Endothelial cell of umbilical vein (primary cell): ENCODE measurements around the gene ZSWIM7. TPM values are rescaled to one million over a fixed set of nuclear protein-coding genes. Genes with fewer than 3 reads are reported as not detected.

ENCODE experiments used
- BruUV-seq: library from RNA; stranded (reverse); fragments of 400-500 nt; replicated peaks from 2 replicates; lab custom pipeline; 2021; lab: Mats Ljungman, UMichigan
- CTCF ChIA-PET: fragments of 300-600, 350-600 bp; sonication (Branson Sonifier 250); formaldehyde crosslinking; loops from one replicate; lab custom pipeline; 2021; ENCODE audit warnings: antibody characterized with exemption, inconsistent platforms; lab: Charles Lee
- POLR2A ChIA-PET: fragments of 300-600, 350-600 bp; sonication (Branson Sonifier 250); formaldehyde crosslinking; loops from one replicate; lab custom pipeline; 2021; ENCODE audit warnings: antibody characterized with exemption, inconsistent platforms; lab: Charles Lee
- DNase-seq: peaks from one replicate; pipeline ENCODE4 v3.0.0-alpha.2; 2011; ENCODE audit warnings: low read depth, low spot score
- FAIRE-seq: peaks from 2 replicates; lab custom pipeline; 2011; peaks lifted over from hg19 to GRCh38; lab: Jason Lieb, UNC
- H2AFZ ChIP-seq: 2 replicates; pipeline ENCODE4 v1.6.0; 2012; ENCODE audit warnings: low read depth, low read length, control low read depth, inconsistent platforms
- H3K27ac ChIP-seq: 2 replicates; pipeline ENCODE4 v1.5.1; 2011; ENCODE audit warnings: low read depth, mild to moderate bottlenecking, control low read depth, low read length, moderate library complexity; ENCODE audit not compliant: insufficient read depth
- H3K27me3 ChIP-seq, 2 experiments: 2 replicates each; pipeline versions ENCODE4 v1.6.0 to v1.6.1; 2011; ENCODE audit warnings: low read length in 2 of 2, mixed read lengths in 1 of 2; ENCODE audit not compliant: control insufficient read depth in 2 of 2, insufficient read depth in 2 of 2
- H3K36me3 ChIP-seq, 2 experiments: 2 replicates in 1 of 2; 3 replicates in 1 of 2; pipeline ENCODE4 v1.5.1; 2011; ENCODE audit warnings: low read length in 2 of 2, mild to moderate bottlenecking in 1 of 2, moderate library complexity in 1 of 2; ENCODE audit not compliant: control insufficient read depth in 2 of 2, insufficient read depth in 2 of 2; ENCODE audit errors: extremely low read depth in 1 of 2
- H3K4me1 ChIP-seq: 3 replicates; pipeline ENCODE4 v1.5.1; 2011; ENCODE audit warnings: mild to moderate bottlenecking, low read length; ENCODE audit not compliant: control insufficient read depth, insufficient read depth; ENCODE audit errors: extremely low read depth
- H3K4me2 ChIP-seq: 2 replicates; pipeline ENCODE4 v1.6.1; 2011; ENCODE audit warnings: low read length, control low read depth, mixed read lengths; ENCODE audit not compliant: insufficient read depth
- H3K4me3 ChIP-seq, 3 experiments: fragments of 200-600 bp in 1 of 3; sonication (generic), shearing (Covaris generic) in 1 of 3; replicated peaks in 1 of 3; 2 replicates each; pipeline ENCODE4 v1.5.1; 2011 to 2016; ENCODE audit warnings: control low read depth in 3 of 3, low read length in 3 of 3, mild to moderate bottlenecking in 2 of 3, inconsistent platforms in 1 of 3, low read depth in 1 of 3, moderate library complexity in 1 of 3; ENCODE audit not compliant: insufficient read depth in 1 of 3
- H3K79me2 ChIP-seq: 2 replicates; pipeline ENCODE4 v1.6.0; 2012; ENCODE audit warnings: low read length, inconsistent platforms; ENCODE audit not compliant: control insufficient read depth, insufficient read depth
- H3K9ac ChIP-seq: replicated peaks from 2 replicates; pipeline ENCODE3; 2011; ENCODE audit warnings: low read length, control low read depth; ENCODE audit not compliant: insufficient read depth; ENCODE audit errors: extremely low read depth
- H3K9me1 ChIP-seq: replicated peaks from 3 replicates; pipeline ENCODE4 v1.6.0; 2011; ENCODE audit warnings: mild to moderate bottlenecking, low read length; ENCODE audit not compliant: control insufficient read depth, insufficient read depth; ENCODE audit errors: extremely low read depth
- H3K9me3 ChIP-seq: replicated peaks from 2 replicates; pipeline ENCODE4 v1.5.1; 2012; ENCODE audit warnings: low read length, inconsistent platforms; ENCODE audit not compliant: control insufficient read depth, insufficient read depth
- H4K20me1 ChIP-seq: replicated peaks from 2 replicates; pipeline ENCODE3; 2011; ENCODE audit warnings: mild to moderate bottlenecking, low read length; ENCODE audit not compliant: control insufficient read depth, insufficient read depth; ENCODE audit errors: extremely low read depth
- CTCF ChIP-seq, 2 donors: IDR thresholded peaks; 1 replicate in 1 of 2; 2 replicates in 1 of 2; pipeline ENCODE4 v1.5.1; 2011; ENCODE audit warnings: low read length in 2 of 2, mild to moderate bottlenecking in 2 of 2, moderate library complexity in 2 of 2, control low read depth in 1 of 2, inconsistent platforms in 1 of 2, low read depth in 1 of 2; ENCODE audit not compliant: insufficient read depth in 1 of 2; ENCODE audit errors: extremely low read depth in 1 of 2
- EZH2 ChIP-seq: IDR thresholded peaks from 2 replicates; pipeline ENCODE4 v1.6.1; 2012; ENCODE audit warnings: borderline replicate concordance, low read depth, mild to moderate bottlenecking, moderate library complexity, low read length, inconsistent platforms; ENCODE audit not compliant: severe bottlenecking
- FOS ChIP-seq: IDR thresholded peaks from 2 replicates; pipeline ENCODE4 v1.6.1; 2011; ENCODE audit warnings: mild to moderate bottlenecking, low read length, moderate library complexity, borderline replicate concordance; ENCODE audit not compliant: insufficient read depth
- GATA2 ChIP-seq: IDR thresholded peaks from 2 replicates; pipeline ENCODE4 v1.7.0; 2011; ENCODE audit warnings: low read depth, mild to moderate bottlenecking, moderate library complexity, mixed read lengths, low read length; ENCODE audit not compliant: insufficient read length, insufficient read depth
- JUN ChIP-seq: IDR thresholded peaks from 2 replicates; pipeline ENCODE4 v1.6.1; 2011; ENCODE audit warnings: borderline replicate concordance, low read depth; ENCODE audit not compliant: insufficient read length, insufficient read depth
- MAX ChIP-seq: IDR thresholded peaks from 2 replicates; pipeline ENCODE4 v1.6.1; 2011; ENCODE audit not compliant: insufficient read depth, insufficient read length
- MYC ChIP-seq: IDR thresholded peaks from one replicate; pipeline ENCODE4 v1.6.1; 2011; ENCODE audit warnings: mild to moderate bottlenecking, low read depth, low read length
- POLR2A ChIP-seq: IDR thresholded peaks from 2 replicates; pipeline ENCODE4 v1.6.1; 2012; ENCODE audit warnings: low read depth, mild to moderate bottlenecking, control low read depth, low read length
- POLR2AphosphoS5 ChIP-seq: IDR thresholded peaks from 2 replicates; pipeline ENCODE4 v1.6.1; 2012; ENCODE audit warnings: low read depth, mild to moderate bottlenecking, control low read depth, low read length, moderate library complexity; ENCODE audit not compliant: insufficient read depth
- dilution Hi-C: fragments of 300-500 bp; cut with MboI; formaldehyde crosslinking; loops from one replicate; pipeline ENCODE4 v1.15.0; 2019; ENCODE audit warnings: low sequenced_read_pairs; ENCODE audit not compliant: extremely low pct_ligation_motif_present
- intact Hi-C: fragments of 100-400 bp; cut with micrococcal nuclease; formaldehyde crosslinking; loops from one replicate; pipeline ENCODE4 v1.10.0; 2022
- polyA plus RNA-seq, 4 experiments: library from polyadenylated mRNA; depleted of rRNA in 3 of 4; stranded (reverse) in 3 of 4; unstranded in 1 of 4; fragments of >200 nt; gene quantifications; 2 replicates each; pipeline versions ENCODE4 v1.2.1 to v1.2.3, GENCODE V29; 2011 to 2012; ENCODE audit warnings: missing spikeins in 1 of 4
- total RNA-seq: library from RNA; stranded (reverse); gene quantifications from 2 replicates; pipeline ENCODE4 v1.2.3, GENCODE V29; 2021

ZSWIM7 gene
- total and polyA plus RNA-seq, 2 donors (not counting 3 experiments of a cell fraction or from before 2014, with no cell fraction given) = 18.0 to 33.8 TPM

GRCh38 chr17:15944759-15945526 lies 54.6 kb downstream of the ZSWIM7 start, which contains the start of gene ADORA2B:
TSS of gene ADORA2B (plus strand) at chr17:15945130. CDS start at chr17:15945249, 119 bp downstream.
- peaks cover 26% of the 10 kb centered on the region for H3K4me1 ChIP-seq
- H3K9me1 ChIP-seq = no peaks in the 10 kb centered on the region
- no peaks in the 10 kb centered on the region for H3K27me3 ChIP-seq
- no peaks in the 10 kb centered on the region for H3K36me3 ChIP-seq
- peak within 1 kb of the TSS; percentile 99 for H2AFZ ChIP-seq
- peak within 1 kb of the TSS; percentile 33 to 67 (median 56) for H3K4me3 ChIP-seq
- H3K4me2 ChIP-seq = peak within 1 kb of the TSS; percentile 92
- BruUV-seq = no TSS peak
- peaks cover 32% of the 10 kb centered on the region for H3K79me2 ChIP-seq
- H4K20me1 ChIP-seq = no peaks in the 10 kb centered on the region
- H3K9me3 ChIP-seq = no peaks in the 10 kb centered on the region
- DNase-seq = peak; percentile 85
- dilution Hi-C loops = no loop called here
- H3K9ac ChIP-seq = peak within 1 kb of the TSS; percentile 76
- intact Hi-C loops = loop anchor here (1.0 to 5.0 kb wide), 6 partner anchors 14 to 684 kb away; no protein-coding TSS in a partner anchor
- peak; percentile 79 for FAIRE-seq
- CTCF ChIA-PET = interaction anchor here (0.6 to 5.7 kb wide), 23 partner anchors 9 to 120 kb away, joined by 3 to 133 read pairs (median 5); partner anchors contain the start of genes TTC19 and ZSWIM7
- TF ChIP-seq POLR2AphosphoS5 = peak; percentile 85
- TF ChIP-seq JUN = no peak
- peak; percentile 62 for TF ChIP-seq MYC
- TF ChIP-seq EZH2 = no peak
- no peak for TF ChIP-seq FOS
- peak; percentile 68 to 71 for TF ChIP-seq CTCF (IDR thresholded peaks at IDR 0.05; ENCODE audit: extremely low read depth in 1 of 2, insufficient read depth in 1 of 2, low read depth in 1 of 2, low read length in 2 of 2)
- peak; percentile 57 for TF ChIP-seq POLR2A
- no peak for TF ChIP-seq GATA2
- TF ChIP-seq MAX = peak; percentile 37
- peak within 1 kb of the TSS; percentile 70 for H3K27ac ChIP-seq
- POLR2A ChIA-PET = interaction anchor here (0.6 to 2.1 kb wide), 4 partner anchors 9 to 389 kb away, joined by 3 to 7 read pairs (median 5); partner anchors contain the start of genes TTC19 and ZSWIM7
